ENCODE measurements around the gene ZP1.
A peak's percentile ranks its signal among the peaks of the same experiment; 100 is the strongest.

- TF ChIP-seq POLR2AphosphoS5 (IDR thresholded peaks at IDR 0.05) (no peak), CTCF (IDR thresholded peaks at IDR 0.05 in 8 of 11, conservative IDR thresholded peaks at IDR 0.05 in 3 of 11) (peak; percentile 68 to 96 (median 88)), POLR2A (IDR thresholded peaks at IDR 0.05) (no peak)
These were observed 31.9 kb downstream of the ZP1 start for GRCh38 chr11:60899046-60899936.

Measured in spleen (tissue), 7 donors.